HFF-Myc (cell line): ENCODE results near the gene FOXF1.

Source experiments
- DNase-seq: peaks from one replicate; pipeline ENCODE4 v3.0.0-alpha.2; 2011; ENCODE audit warnings: low read depth; ENCODE audit errors: extremely low read depth
- H3K4me3 ChIP-seq: replicated peaks from 2 replicates; pipeline ENCODE4 v1.5.1; 2011; ENCODE audit warnings: low read depth, mild to moderate bottlenecking, control low read depth, low read length
- CTCF ChIP-seq: IDR thresholded peaks from 2 replicates; pipeline ENCODE4 v1.5.1; 2012; ENCODE audit warnings: mild to moderate bottlenecking, low read depth, low read length, control low read depth; ENCODE audit errors: missing control alignments

The FOXF1 gene

DNA sequence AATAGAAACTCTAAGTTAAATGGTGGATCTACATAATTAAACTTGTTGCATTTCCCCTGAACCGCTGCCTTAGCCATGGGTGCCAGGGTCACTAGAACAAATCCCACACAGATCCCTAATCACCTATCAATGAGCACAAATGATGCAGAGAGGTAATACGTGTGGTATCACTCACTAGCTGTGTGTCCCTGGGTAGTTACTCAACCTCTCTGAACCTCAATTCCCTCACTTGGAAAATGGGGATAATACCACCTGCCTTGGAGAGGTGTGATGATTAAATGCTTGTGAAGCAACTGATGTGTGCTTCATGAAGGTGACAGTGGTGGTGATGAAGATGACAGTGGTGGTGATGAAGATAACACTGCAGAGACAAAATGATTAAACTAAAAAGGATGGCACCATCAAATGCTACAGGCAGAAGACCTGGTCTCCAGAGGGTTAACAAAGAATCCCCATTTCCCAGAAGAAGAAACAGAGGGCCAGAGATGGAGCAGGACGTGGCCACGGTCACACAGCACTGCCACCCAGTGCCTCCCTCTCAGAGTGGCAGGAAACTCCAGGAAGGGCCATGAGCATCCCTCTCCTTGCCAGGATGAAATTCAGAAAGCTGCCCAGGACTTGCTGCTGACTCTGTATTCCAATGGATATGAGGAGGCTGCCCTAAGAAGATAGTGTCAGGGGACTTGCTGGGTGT, 17.9 kb upstream of the FOXF1 start:
- no peak overlapping the region for H3K4me3 ChIP-seq
- no peak for DNase-seq
- no peak for TF ChIP-seq CTCF

DNA sequence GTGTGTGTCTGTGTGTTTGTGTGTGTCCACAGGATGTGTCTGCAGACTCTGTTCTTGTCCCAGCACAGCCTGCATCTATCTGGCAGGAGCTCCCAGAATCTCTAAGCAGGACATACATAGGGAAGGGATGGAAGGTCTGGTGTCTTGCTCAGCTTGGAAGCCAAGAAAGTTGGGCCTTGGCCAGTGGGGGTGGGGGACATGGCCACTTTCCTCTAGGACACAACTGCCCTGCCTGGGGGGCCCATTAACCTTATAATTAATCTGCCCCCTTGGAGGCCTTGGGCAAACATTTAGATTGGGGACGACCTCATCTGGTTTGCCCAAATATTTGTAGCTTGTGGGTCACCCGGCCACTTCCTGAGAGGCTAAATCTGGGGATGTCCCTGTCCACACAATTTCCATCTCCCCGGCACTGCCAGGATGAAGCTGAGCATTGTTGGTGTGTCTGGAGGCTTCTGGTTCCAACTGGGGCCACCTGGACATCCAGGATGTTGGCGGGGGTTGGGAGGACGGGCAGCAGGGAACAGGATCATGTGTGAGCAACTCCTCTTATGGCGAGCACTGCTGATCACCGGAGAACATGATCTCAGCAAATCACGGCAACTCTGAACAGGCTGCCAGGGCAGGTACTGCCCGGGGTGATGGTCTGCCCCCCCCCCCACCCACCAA, 17.2 kb upstream of the FOXF1 start:
- no peak overlapping the region for H3K4me3 ChIP-seq
- DNase-seq, result no peak
- TF ChIP-seq CTCF, result no peak

- no peak for TF ChIP-seq CTCF
- no peak overlapping the region for H3K4me3 ChIP-seq
- DNase-seq, result no peak
Observed at GRCh38 chr16:86494039-86494564, 16.2 kb upstream of the FOXF1 start.

DNA sequence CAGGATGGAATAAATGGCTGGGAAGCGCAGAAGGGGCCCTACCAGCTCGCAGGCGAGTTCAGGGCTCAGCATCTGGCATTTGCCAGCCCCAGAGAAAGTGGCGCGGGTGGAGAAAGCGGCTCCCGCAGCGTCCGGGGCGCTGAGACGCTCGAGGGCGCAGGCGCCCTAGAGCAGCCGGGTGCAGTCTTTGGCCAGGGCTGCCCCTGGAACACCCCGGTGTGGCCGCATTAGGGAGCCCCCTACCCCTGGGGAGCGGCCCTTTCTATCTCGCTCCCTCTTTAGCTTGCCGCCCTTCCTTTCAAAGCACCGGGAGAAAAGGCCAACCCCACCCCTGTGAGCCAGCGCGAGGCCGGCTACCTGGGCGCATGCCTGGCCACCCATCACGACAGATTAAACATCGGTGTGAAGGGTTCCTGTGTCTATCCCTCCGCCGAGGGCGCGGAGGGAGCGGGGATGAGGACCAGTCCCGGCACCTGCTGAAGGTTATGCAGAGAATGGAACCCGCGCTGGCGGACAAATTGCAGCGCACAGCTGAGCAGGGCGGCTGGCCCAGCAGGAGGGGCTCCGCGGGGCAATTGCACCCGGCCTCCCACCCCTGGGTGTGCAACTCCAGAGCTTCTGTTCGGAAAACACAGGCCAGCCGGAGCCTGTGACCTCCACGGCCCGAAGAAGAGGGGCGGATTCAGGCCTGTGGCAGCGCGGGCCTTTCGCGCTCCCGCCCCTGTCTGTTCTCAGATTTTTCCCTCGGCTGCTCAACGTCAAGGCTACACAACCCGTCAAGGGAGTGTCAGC, 15.6 kb upstream of the FOXF1 start:
- TF ChIP-seq CTCF, result no peak
- no peak for DNase-seq
- no peak overlapping the region for H3K4me3 ChIP-seq

DNA sequence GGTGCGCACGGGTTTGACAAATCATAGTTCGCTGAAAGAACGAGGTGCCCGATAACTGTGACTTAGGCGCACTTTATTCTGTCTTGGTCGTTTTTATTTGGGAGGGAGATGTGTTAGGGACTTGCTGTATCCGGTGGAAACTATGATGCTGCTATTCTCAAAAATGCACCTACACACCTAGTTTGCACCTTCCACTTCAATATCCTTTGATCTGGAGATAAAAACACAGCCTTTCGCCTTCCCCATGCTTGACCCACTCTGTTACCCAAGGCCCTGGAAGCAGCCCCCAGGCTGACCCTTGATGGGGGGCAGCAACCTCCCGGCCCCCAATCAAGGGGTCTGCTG, 15.0 kb upstream of the FOXF1 start:
- no peak overlapping the region for H3K4me3 ChIP-seq
- DNase-seq, result no peak
- TF ChIP-seq CTCF, result no peak

DNA sequence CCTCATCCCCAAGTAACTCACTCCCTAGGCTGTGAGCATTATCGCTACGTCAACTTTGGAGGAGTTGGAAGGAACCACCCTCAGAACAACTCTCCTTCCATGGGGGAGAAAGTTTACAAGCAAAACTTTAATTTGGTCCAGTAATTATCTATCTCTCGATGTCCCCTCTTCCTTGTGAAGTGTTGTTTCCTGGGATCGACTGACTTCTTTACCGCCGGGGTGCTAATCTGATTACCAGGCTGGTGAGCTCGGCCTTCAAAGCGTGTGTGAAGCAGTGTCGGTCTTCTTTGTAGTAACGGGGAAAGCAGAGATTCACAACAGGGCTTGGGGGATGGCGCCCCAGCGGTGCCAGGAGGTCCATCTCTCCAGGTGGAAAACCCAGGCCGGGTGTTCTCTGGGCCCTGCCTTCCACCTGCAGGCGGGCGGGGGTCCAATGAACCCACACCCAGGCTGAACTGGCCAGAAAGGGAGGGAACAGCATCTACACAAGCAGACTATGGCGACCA, 14.5 kb upstream of the FOXF1 start:
- H3K4me3 ChIP-seq, result no peak overlapping the region
- TF ChIP-seq CTCF, result no peak
- DNase-seq, result no peak
